NT2/D1 (cell line): ENCODE measurements around the gene TACC2.

Experiments used
- SUZ12 ChIP-seq: IDR thresholded peaks from 2 replicates; pipeline ENCODE4 v1.6.1; 2011; ENCODE audit not compliant: insufficient read length, insufficient read depth; ENCODE audit errors: extremely low read depth
- YY1 ChIP-seq: IDR thresholded peaks from 2 replicates; pipeline ENCODE4 v1.6.1; 2011; ENCODE audit not compliant: insufficient read length, insufficient read depth

GRCh38 chr10:122181041-122181732, 192.2 kb downstream of the TACC2 start:
- no peak for TF ChIP-seq SUZ12
- no peak for TF ChIP-seq YY1
